Measurements from ENCODE around the gene KCNJ5.

Gene KCNJ5

DNA sequence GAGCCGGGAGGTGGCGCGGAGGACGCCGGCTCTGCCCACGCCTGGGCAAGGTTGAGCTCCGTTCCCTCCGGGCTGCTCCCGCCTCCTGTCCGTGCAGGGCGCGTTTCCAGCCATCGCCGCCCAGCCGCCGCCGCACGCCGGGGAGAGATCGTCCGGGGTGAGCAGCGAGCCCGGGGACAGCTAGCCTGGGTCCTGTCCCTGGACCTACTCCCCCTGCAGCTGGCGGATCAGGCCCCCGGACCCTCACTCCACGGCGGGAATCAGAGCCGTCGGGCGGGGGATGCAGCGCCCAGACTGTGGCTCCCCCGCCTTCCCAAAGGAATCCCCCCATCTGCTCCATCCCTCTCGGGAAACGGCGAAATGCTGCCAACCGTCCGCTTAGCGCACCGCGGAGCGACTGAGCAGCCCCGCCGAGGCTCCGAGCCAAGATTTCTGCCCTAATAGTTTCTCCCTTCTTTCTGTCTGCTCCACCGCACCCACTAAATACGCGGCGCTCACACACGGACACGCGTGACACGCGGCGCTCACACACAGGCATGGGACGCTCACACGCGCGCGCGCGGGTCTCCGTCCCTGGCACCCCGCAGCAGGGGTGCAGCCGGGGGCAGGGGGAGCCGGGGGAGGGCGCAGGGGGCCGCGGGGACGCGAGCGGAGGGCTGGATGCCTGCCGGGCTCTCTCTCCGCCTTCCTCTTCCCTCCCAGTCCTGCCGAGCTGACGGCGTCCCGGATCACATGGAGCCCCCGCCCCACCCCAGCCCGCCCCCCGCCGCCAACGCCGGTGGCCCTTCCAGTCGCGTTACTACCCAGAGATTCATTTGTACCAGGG lies at the start of gene KCNJ5:
Gene KCNJ5, plus strand, starts transcription at position 814 of the 826 bp plus-strand sequence. CDS start 19,918 bp downstream, outside the sequence.
- DNase-seq (ENCODE audit: low read depth): peak; percentile 9

DNA sequence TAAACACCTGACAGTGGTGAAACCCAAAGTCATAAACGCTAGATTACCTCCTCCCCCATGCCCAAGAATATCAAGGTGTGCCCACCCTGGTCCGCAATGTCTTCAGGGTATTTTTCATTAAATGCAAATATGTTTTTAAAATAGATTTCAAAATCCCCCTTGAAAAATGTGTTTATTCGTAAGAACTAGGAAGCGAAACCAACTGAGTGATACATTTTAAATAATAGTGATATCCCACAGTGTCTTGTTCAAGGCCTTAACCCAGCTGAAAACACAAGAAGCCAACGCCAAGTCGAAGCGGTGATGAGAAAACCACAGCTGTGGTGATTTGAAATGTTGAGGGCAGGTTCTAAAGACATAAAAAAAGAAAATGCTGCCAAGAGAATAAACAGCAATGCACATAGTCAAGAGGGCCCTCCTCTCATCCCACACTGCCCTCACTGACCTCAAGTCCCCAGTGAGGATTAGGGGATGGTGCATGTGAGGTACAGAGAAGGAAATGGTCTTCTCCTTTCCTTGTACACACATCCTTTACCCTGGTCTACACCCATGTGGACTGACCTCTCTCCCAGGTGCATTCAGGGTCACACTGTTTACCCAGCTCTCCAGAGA lies 49.6 kb upstream of the KCNJ5 start:
- DNase-seq (ENCODE audit: low read depth): no peak

DNA sequence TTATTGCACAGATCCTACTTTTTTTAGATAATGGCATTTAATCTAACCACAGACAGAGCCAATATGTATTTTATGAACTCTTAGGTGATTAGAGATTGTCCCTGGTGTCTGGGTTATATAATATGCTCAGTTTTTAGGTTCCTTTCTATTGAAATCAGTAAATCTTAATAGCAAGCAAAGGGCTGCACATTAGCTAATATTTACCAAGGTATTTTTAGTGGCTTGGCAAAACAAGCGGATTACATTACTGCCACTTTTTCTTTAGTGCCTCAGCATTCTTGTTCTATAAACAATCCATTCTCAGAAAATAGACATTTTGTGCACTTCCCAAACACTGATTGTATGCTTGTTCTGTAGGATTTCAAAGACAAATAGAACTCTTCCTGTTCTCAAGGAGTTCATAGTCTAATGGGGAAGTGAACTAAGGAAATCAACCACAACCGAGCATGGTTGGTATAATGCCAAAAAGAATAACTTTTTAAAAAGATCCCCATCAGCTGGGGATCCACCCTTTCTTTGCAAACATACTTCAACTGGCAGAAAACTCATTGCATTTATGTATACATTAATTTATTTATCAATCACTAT lies 47.9 kb upstream of the KCNJ5 start:
- DNase-seq (ENCODE audit: low read depth): no peak

GRCh38 chr11:128845334-128845780 lies 45.8 kb upstream of the KCNJ5 start:
- no peak for DNase-seq (ENCODE audit: low read depth)

DNA sequence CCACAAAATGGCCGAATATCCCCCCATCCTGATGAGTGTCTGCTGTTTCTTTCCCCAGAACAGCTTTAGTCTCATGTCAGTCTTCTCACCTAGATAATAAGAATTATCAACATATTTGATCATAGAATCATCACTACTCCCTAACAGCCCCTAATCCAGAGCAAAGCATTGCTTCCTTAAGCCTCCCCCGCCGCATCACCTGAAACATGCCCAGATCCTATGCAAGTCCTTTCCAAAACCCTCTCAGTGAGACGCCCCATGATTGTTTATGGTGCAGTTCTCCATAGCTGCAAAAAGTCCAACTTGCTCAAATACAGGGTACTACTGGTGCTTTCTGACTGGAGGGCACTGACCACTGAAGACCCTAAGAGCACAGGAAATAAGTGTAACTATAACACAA lies 44.2 kb upstream of the KCNJ5 start:
- no peak for DNase-seq (ENCODE audit: low read depth)

DNA sequence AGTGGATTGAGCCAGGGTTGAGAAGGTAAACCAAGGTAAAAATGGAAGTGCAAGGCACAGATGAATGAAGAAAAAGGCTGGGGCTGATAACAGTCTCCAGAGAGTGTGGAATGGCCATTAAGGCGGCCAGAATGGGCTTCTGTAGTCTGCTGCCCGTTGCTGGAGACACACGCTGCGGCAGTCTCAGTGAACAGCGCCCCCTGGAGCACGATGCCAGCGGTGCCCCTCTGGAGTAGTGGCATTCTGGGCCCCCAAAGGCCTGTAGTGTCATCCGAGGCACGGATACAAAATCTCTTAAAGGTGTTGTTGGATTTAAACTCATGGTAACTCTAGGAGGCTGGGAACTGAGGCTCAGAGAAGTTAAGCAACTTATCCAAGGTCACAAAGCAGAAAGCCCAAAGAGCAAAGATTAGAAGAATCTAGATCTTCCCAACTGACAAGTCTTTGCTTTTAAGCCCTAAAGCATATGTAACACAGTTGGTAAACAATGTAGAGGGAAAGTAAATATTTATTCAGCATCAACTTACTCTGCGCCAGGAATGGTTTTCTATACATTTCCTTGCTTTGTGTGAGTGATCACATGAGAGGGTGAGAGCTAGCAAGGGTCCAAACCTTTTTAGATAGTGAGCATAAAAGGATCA lies 42.2 kb upstream of the KCNJ5 start:
- no peak for DNase-seq (ENCODE audit: low read depth)

DNA sequence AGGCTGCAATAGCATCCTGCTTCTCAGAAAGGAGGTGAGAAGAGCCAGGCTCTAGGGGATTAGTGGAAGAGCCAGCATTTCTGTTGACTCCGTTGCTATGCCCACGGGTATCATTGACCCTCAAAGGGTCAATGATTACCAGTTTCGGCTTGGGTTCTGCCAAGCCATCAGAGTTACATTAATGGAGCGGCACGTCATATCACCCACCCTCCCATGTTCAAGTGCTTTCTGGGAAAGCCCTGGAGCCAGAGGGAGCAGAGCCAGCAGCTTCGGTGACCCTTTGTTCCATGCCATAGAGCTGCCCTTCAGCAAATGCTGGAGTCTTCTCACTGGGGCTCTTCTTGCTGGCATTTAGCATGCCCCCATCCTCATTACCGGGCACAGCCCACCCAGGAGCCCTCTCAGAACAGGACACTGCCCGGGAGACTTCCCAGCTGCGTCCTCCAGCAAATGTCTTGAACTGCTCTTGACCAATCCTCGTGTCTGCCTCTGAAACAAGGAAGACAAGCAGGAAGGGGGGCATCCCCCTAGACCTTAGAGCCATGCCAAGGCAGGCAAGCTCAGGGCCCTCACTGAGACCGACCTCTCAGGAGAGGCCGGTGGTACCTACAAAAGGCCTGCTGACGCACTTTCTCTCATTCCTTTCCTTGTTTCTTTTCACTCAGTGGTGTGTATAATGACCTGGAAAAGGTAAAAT lies 38.7 kb upstream of the KCNJ5 start:
- DNase-seq (ENCODE audit: low read depth): no peak

- DNase-seq (ENCODE audit: low read depth): no peak
Observed at GRCh38 chr11:128853559-128853958, 37.6 kb upstream of the KCNJ5 start.

GRCh38 chr11:128854841-128855240 lies 36.3 kb upstream of the KCNJ5 start:
- DNase-seq (ENCODE audit: low read depth): no peak

- no peak for DNase-seq (ENCODE audit: low read depth)
Observed at GRCh38 chr11:128856241-128856640, 34.9 kb upstream of the KCNJ5 start.

DNA sequence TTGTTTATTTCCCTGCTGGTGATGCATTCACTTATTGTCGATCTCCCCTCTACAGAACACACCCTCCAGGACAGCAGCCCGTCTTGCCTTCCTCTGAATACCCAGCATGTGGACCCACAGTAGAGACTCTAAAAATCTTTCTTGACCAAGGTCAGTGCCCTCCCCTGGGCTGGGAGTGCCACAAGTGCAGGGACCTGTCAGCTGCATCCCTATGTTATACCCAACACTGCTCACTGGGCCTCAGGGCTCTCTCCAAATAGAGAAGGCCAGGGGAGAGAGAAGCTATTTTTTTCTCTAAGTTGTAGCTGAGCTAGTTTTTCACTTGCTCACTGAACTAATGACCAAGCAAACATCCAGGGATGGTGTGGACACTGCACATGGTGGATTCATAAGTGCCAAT lies 33.8 kb upstream of the KCNJ5 start:
- DNase-seq (ENCODE audit: low read depth): no peak

DNA sequence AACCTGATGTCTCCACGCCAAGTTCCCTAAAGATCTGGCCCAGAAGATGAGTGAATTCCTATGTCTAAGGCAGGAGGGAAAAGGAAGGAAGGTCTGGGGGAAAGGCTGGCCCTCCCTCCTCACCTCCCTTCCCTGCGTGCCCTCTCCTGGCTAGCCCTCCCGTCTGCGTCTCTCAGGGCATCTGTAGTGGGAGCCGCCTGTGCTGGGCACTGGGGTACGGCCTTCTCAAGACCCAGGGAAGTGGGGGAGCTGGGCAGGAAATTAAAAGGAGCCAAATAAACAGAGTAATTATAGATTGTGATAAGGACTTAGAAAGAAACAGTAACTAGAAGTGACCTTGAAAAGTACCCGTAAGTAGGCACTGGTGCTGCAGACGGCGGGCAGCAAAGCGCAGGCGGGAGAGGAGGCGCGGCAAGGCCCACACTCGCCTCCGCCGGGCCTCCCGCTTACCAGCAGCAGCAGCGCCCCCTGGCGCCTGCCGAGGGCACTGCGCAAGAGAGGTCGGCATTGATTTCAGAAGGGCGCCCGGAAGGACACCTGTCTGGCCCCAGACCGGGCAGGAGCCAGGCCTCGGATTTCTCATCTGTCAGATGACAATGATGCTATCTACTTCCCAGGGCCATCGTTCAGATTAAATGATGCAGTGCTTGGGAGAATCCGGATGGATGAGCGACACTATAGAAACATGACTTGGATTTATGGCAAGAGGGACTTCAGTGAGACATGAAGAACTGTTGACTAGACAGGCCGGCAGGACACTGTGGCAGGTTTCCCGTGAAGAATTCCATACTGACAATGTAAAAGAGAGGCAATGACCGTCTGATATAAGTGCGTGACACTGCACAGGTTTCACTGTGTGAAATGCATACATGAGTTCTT lies 31.4 kb upstream of the KCNJ5 start:
- no peak for DNase-seq (ENCODE audit: low read depth)

GRCh38 chr11:128860571-128861361 lies 30.4 kb upstream of the KCNJ5 start:
- DNase-seq (ENCODE audit: low read depth): peak; percentile 87

DNA sequence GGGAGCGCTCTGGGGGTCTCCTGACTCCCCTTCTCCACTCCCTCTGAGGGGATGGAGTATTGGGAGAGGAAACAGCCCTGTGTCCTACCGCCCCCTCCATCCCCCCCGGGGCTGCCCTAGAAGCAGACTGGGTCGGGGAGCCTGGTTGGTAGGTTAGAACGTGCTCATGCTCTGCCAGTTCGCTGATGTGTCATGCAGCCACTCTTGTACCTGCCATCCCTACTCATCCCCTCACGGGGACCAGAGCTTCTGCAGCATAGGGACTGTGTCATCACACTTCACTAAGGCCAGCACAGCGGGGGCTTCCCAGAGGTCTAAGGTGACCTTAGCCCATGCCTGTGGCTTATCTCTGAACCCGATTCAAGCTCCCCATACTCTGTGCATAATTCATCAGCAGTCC lies 28.8 kb upstream of the KCNJ5 start:
- no peak for DNase-seq (ENCODE audit: low read depth)

GRCh38 chr11:128862908-128863660 lies 28.1 kb upstream of the KCNJ5 start:
- peak; percentile 68 for DNase-seq (ENCODE audit: low read depth)

DNA sequence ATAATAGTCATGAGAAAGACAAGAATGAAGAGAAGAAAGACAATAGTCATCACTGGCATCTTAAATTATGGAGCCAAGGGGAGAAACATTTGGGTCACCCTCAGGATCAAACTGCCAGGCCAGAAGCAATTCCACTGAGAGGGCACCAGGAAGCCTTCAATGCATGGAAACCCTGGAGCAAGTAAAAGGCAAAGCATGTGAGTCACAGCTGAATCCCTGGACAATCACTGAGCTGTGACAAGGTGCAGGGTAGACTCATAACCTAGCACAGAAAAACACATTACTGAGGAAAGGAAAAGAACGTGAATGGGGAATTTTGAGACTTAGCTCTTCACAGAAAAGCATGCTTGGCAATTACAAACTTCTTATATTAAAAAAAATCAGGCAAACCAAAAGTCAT lies 25.7 kb upstream of the KCNJ5 start:
- no peak for DNase-seq (ENCODE audit: low read depth)

GRCh38 chr11:128867277-128867676 lies 23.9 kb upstream of the KCNJ5 start, which contains the start of gene KCNJ1:
KCNJ1 (minus strand) TSS chr11:128867296; CDS start chr11:128840243, 27,053 bp downstream.
- no peak for DNase-seq (ENCODE audit: low read depth)

DNA sequence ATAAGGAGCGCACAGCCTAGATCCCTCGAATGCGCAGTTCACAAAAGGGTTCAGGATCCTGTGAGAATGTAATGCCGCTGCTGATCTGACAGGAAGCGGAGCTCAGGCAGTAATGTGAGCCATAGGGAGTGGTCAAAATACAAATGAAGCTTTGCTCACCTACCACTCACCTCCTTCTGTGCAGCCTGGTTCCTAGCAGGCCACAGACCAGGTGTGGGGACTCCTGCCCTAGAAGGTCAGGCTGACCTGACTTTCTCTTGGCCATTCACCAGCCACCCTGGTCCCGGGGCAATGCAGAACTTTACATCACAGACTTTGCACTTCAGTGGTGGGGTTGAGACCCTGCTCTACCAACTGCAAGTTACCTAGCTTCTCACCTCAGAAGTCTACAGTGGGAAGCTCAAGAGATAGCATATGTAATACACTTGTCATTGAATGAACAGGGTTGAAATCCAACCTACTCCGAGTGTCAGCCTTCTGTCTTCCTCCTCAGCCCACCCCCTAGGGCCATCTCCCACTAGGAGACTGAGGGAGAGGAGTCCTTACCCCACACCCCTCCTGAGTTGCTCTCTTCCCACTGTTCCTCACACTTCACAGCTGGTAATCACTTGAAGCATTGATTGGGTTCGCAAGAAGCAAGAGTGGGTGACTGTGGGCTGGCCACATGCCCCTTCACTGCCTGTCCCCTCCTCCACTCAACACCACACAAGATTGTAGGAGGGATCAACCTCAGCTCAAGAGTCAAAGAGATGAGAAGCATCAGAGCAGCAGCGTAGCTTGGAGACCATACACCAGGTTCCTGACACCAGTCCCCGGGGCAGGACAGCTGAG lies 22.1 kb upstream of the KCNJ5 start:
- DNase-seq (ENCODE audit: low read depth): no peak
